Astrocyte (in vitro differentiated cells and primary cell): ENCODE data around the gene ERAL1. TPM values are rescaled to one million over a fixed set of nuclear protein-coding genes. Genes with fewer than 3 reads are reported as not detected.

Source experiments
- DNase-seq: peaks from one replicate; pipeline ENCODE4 v3.0.0-alpha.2; 2010; ENCODE audit warnings: low read depth
- FAIRE-seq: peaks from 2 replicates; lab custom pipeline; 2011; peaks lifted over from hg19 to GRCh38; lab: Jason Lieb, UNC
- H2AFZ ChIP-seq: 2 replicates; pipeline ENCODE4 v1.6.0; 2012; ENCODE audit warnings: low read depth, low read length, inconsistent platforms
- H3K27ac ChIP-seq: 2 replicates; pipeline ENCODE4 v1.5.1; 2011; ENCODE audit warnings: low read depth, low read length, inconsistent platforms
- H3K27me3 ChIP-seq: 2 replicates; pipeline ENCODE4 v1.6.0; 2011; ENCODE audit warnings: low read length, inconsistent platforms; ENCODE audit not compliant: insufficient read depth
- H3K36me3 ChIP-seq: 2 replicates; pipeline ENCODE4 v1.5.1; 2011; ENCODE audit warnings: low read length, inconsistent platforms; ENCODE audit not compliant: insufficient read depth
- H3K4me1 ChIP-seq: 2 replicates; pipeline ENCODE4 v1.5.1; 2011; ENCODE audit warnings: low read length, inconsistent platforms; ENCODE audit not compliant: insufficient read depth
- H3K4me2 ChIP-seq: 2 replicates; pipeline ENCODE4 v1.6.0; 2012; ENCODE audit warnings: low read length, inconsistent platforms
- H3K4me3 ChIP-seq: 2 replicates; pipeline ENCODE4 v1.5.1; 2011; ENCODE audit warnings: low read depth, mild to moderate bottlenecking, low read length, inconsistent platforms; ENCODE audit not compliant: insufficient read depth
- H3K79me2 ChIP-seq: 2 replicates; pipeline ENCODE4 v1.6.0; 2012; ENCODE audit warnings: mild to moderate bottlenecking, low read length, inconsistent platforms; ENCODE audit not compliant: insufficient read depth
- H3K9ac ChIP-seq: 2 replicates; pipeline ENCODE4 v1.6.0; 2012; ENCODE audit warnings: mild to moderate bottlenecking, low read length, inconsistent platforms
- H3K9me3 ChIP-seq: 2 replicates; pipeline ENCODE4 v1.5.1; 2012; ENCODE audit warnings: low read depth, mild to moderate bottlenecking, low read length, inconsistent platforms; ENCODE audit not compliant: insufficient read depth
- H4K20me1 ChIP-seq: 2 replicates; pipeline ENCODE4 v1.6.0; 2012; ENCODE audit warnings: low read length, inconsistent platforms; ENCODE audit not compliant: insufficient read depth
- H3K27ac Mint-ChIP-seq: one replicate; pipeline ENCODE4 v1.8.0; 2021; ENCODE audit warnings: mild to moderate bottlenecking, mixed read lengths; ENCODE audit not compliant: unreplicated experiment
- H3K27me3 Mint-ChIP-seq: one replicate; pipeline ENCODE4 v1.8.0; 2021; ENCODE audit warnings: low read depth, mixed read lengths; ENCODE audit not compliant: unreplicated experiment
- H3K36me3 Mint-ChIP-seq: one replicate; pipeline ENCODE4 v1.8.0; 2021; ENCODE audit warnings: low read depth, mixed read lengths; ENCODE audit not compliant: unreplicated experiment
- H3K4me1 Mint-ChIP-seq: one replicate; pipeline ENCODE4 v1.8.0; 2021; ENCODE audit warnings: low read depth, mixed read lengths; ENCODE audit not compliant: unreplicated experiment
- H3K4me3 Mint-ChIP-seq: one replicate; pipeline ENCODE4 v1.8.0; 2021; ENCODE audit warnings: mild to moderate bottlenecking, moderate library complexity, mixed read lengths; ENCODE audit not compliant: unreplicated experiment
- H3K9me3 Mint-ChIP-seq: one replicate; pipeline ENCODE4 v1.8.0; 2021; ENCODE audit warnings: mild to moderate bottlenecking, mixed read lengths; ENCODE audit not compliant: unreplicated experiment
- EZH2 ChIP-seq: IDR thresholded peaks from 2 replicates; pipeline ENCODE4 v1.6.1; 2012; ENCODE audit warnings: mild to moderate bottlenecking, low read length, inconsistent platforms; ENCODE audit not compliant: insufficient read depth
- total RNA-seq: library from RNA; stranded (reverse); gene quantifications from 2 replicates; pipeline ENCODE4 v1.2.1, GENCODE V29; 2021
- TF ChIP-seq, protein P1 (sequence below): IDR thresholded peaks from 2 replicates; pipeline ENCODE4 v1.5.1; 2011; ENCODE audit warnings: low read depth, mild to moderate bottlenecking, inconsistent platforms, low read length, moderate library complexity; ENCODE audit not compliant: insufficient read depth

The ERAL1 gene
- total RNA-seq, 1 donor from 2014 or later = 38.4 TPM

GRCh38 chr17:28819582-28819981, 35.2 kb upstream of the ERAL1 start:
- H2AFZ ChIP-seq = no peak overlapping the region
- Mint-ChIP-seq H3K4me3 (no peak overlapping the region), H3K4me1 (peaks cover 7% of the 10 kb centered on the region), H3K27ac (no peak overlapping the region), H3K36me3 (peaks cover 1% of the 10 kb centered on the region), H3K27me3 (no peaks in the 10 kb centered on the region), H3K9me3 (no peaks in the 10 kb centered on the region)
- TF ChIP-seq, protein P1, sequence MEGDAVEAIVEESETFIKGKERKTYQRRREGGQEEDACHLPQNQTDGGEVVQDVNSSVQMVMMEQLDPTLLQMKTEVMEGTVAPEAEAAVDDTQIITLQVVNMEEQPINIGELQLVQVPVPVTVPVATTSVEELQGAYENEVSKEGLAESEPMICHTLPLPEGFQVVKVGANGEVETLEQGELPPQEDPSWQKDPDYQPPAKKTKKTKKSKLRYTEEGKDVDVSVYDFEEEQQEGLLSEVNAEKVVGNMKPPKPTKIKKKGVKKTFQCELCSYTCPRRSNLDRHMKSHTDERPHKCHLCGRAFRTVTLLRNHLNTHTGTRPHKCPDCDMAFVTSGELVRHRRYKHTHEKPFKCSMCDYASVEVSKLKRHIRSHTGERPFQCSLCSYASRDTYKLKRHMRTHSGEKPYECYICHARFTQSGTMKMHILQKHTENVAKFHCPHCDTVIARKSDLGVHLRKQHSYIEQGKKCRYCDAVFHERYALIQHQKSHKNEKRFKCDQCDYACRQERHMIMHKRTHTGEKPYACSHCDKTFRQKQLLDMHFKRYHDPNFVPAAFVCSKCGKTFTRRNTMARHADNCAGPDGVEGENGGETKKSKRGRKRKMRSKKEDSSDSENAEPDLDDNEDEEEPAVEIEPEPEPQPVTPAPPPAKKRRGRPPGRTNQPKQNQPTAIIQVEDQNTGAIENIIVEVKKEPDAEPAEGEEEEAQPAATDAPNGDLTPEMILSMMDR = no peak
- no peak overlapping the region for H3K4me2 ChIP-seq
- no peak overlapping the region for H3K9ac ChIP-seq
- FAIRE-seq (no peak), DNase-seq (no peak)
- no peaks in the 10 kb centered on the region for H3K36me3 ChIP-seq
- H3K27me3 ChIP-seq = no peaks in the 10 kb centered on the region
- H3K4me3 ChIP-seq = no peak overlapping the region
- H3K9me3 ChIP-seq = no peaks in the 10 kb centered on the region
- peaks cover 56% of the 10 kb centered on the region for H4K20me1 ChIP-seq
- H3K4me1 ChIP-seq = no peaks in the 10 kb centered on the region
- H3K27ac ChIP-seq = no peak overlapping the region
- peaks cover 62% of the 10 kb centered on the region for H3K79me2 ChIP-seq

GRCh38 chr17:28827672-28828071, 27.1 kb upstream of the ERAL1 start:
- Histone ChIP-seq H3K36me3 (peaks cover 2% of the 10 kb centered on the region), H3K79me2 (peaks cover 60% of the 10 kb centered on the region), H3K27me3 (no peaks in the 10 kb centered on the region), H3K9ac (no peak overlapping the region), H3K4me1 (peaks cover 4% of the 10 kb centered on the region), H3K4me2 (no peak overlapping the region), H3K9me3 (no peaks in the 10 kb centered on the region), H2AFZ (no peak overlapping the region), H3K4me3 (no peak overlapping the region), H4K20me1 (peaks cover 59% of the 10 kb centered on the region), H3K27ac (no peak overlapping the region)
- H3K9me3 Mint-ChIP-seq = no peaks in the 10 kb centered on the region
- DNase-seq (no peak), FAIRE-seq (no peak)
- H3K27me3 Mint-ChIP-seq = no peaks in the 10 kb centered on the region
- peak overlapping the region; percentile 15 for H3K4me3 Mint-ChIP-seq
- H3K36me3 Mint-ChIP-seq = peaks cover 3% of the 10 kb centered on the region
- H3K27ac Mint-ChIP-seq = no peak overlapping the region
- H3K4me1 Mint-ChIP-seq = peaks cover 5% of the 10 kb centered on the region
- TF ChIP-seq EZH2 = no peak
- TF ChIP-seq, protein P1 = no peak

DNA sequence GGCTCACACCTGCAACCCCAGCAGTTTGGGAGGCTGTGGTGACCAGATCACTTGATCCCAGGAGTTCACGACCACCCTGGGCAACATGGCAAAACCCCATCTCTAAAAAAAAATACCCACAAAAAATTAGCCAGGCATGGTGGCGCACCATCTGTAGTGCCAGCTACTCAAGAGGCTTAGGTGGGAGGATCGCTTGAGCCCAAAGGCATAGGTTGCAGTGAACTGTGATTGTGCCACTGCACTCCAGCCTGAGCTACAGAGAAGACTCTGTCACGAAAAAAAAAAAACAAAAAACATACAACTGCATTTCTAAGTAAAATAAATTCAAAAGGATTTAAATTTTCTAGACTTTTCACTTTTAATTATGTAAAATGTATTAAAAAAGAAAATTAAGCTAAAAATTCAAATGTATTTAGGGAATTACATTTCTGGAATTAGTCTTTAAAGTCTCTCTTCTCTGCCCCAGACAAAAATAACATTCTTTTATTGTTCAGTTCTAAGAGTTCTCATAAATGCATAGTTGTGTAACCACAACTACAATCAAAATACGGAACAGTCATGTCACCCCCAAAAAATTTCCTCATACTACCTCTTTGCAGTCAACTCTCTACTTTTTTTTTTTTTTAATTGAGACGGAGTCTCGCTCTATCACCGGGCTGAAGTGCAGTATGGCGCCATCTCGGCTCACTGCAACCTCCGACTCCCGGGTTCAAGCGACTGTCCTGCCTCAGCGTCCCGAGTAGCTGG, 26.3 kb upstream of the ERAL1 start:
- H3K27me3 Mint-ChIP-seq = no peaks in the 10 kb centered on the region
- no peak for TF ChIP-seq EZH2
- TF ChIP-seq, protein P1 = no peak
- H2AFZ ChIP-seq = no peak overlapping the region
- no peak overlapping the region for H3K4me3 ChIP-seq
- peak overlapping the region; percentile 19 for H3K4me2 ChIP-seq
- H3K4me1 Mint-ChIP-seq = peaks cover 2% of the 10 kb centered on the region
- no peaks in the 10 kb centered on the region for H3K9me3 Mint-ChIP-seq
- DNase-seq (peak; percentile 67), FAIRE-seq (no peak)
- peaks cover 3% of the 10 kb centered on the region for H3K36me3 Mint-ChIP-seq
- peaks cover 53% of the 10 kb centered on the region for H4K20me1 ChIP-seq
- no peaks in the 10 kb centered on the region for H3K27me3 ChIP-seq
- H3K79me2 ChIP-seq = peaks cover 58% of the 10 kb centered on the region
- no peak overlapping the region for H3K9ac ChIP-seq
- H3K4me1 ChIP-seq = peaks cover 4% of the 10 kb centered on the region
- H3K4me3 Mint-ChIP-seq = no peak overlapping the region
- H3K36me3 ChIP-seq = peaks cover 2% of the 10 kb centered on the region
- H3K9me3 ChIP-seq = no peaks in the 10 kb centered on the region
- H3K27ac Mint-ChIP-seq = no peak overlapping the region
- H3K27ac ChIP-seq = no peak overlapping the region
